ENCODE data around the gene MRPS17.

MRPS17 gene

DNA sequence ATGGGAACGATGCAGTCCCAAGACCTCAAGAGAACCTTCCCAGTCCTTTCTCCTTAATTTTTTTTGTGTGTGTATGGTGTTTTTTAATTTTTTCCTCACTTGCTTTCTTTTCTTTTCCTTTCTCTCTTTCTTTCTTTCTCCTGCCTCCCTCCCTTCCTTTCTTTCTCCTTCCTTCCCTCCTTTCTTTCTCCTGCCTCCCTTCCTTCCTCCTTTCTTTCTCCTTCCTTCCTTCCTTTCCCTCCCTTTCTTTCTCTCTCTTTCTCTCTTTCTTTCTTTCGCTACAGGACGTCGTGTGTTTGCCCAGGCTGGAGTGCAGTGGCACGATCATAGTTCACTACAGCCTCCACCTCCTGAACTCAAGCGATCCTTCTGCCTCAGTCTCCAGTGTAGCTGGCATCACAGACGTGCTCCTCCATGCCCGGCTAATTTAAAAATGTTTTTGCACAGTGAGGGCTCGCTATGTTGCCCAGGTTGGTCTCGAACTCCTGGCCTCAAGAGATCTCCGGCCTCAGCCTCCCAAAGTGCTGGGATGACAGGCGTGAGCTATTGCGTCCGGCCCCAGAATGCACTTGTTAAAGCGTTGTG lies 12.0 kb downstream of the MRPS17 start:
- no peaks in the 10 kb centered on the region for H3K9me3 Mint-ChIP-seq
- peak overlapping the region; percentile 74 for H3K27ac Mint-ChIP-seq
- no peaks in the 10 kb centered on the region for H3K27me3 Mint-ChIP-seq (ENCODE audit: low read depth)
- H3K4me3 Mint-ChIP-seq: peak overlapping the region; percentile 76
- peaks cover 14% of the 10 kb centered on the region for H3K4me1 Mint-ChIP-seq (ENCODE audit: low read depth)
- DNase-seq (ENCODE audit: low spot score): no peak
- peaks cover 3% of the 10 kb centered on the region for H3K36me3 Mint-ChIP-seq (ENCODE audit: low read depth)

DNA sequence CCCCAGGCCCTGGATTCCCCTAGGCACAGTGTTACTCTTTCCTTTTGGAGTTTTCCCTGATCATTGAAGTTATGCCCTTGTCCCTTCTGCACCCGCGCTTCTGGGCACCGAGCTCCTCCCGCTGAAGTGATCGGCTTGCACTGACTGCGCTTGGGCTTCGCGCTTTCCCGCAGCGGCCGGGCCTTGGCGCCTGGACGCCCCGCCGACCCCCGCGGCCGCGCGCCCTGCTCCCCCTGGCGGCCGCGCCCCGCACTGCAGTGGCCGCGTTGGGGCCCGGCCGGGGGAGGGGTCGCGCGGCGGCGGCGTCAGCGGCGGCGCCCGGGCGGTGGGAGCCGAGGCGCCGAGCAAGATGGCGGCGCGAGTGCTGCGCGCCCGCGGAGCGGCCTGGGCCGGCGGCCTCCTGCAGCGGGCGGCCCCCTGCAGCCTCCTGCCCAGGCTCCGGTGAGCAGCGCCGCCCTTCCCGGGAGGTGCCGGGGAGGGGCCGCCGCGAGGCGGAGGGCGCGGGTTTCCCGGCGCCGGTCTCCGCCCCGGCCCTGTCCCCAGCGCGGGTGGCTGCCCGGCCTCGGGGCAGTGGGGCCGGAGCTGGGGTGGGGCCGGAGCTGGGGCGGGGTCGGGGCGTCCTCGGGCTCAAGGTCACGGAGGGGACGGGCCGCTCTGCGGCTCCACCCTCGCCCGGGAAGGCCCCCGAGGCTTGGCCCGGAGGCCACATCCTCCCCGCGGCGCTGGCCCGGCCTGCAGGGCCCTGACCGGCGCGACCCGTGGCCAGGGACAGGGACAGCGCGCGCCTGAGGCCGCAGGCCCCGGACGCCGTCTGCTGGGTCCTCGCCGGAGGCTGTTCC lies 12.8 kb downstream of the MRPS17 start, which contains the start of gene NIPSNAP2:
TSS of gene NIPSNAP2 (plus strand) at position 325 of the 839 bp plus-strand sequence. CDS start at position 350, 25 bp downstream.
- peaks cover 6% of the 10 kb centered on the region for H3K36me3 Mint-ChIP-seq (ENCODE audit: low read depth)
- no peaks in the 10 kb centered on the region for H3K9me3 Mint-ChIP-seq
- H3K4me1 Mint-ChIP-seq (ENCODE audit: low read depth): peaks cover 14% of the 10 kb centered on the region
- peak within 1 kb of the TSS; percentile 84 for H3K4me3 Mint-ChIP-seq
- peak; percentile 70 for DNase-seq (ENCODE audit: low spot score)
- no peaks in the 10 kb centered on the region for H3K27me3 Mint-ChIP-seq (ENCODE audit: low read depth)
- peak within 1 kb of the TSS; percentile 91 for H3K27ac Mint-ChIP-seq

GRCh38 chr7:55965100-55965470 lies 13.4 kb downstream of the MRPS17 start:
- no peak for DNase-seq (ENCODE audit: low spot score)
- Mint-ChIP-seq H3K27me3 (ENCODE audit: low read depth) (no peaks in the 10 kb centered on the region), H3K4me3 (peak overlapping the region; percentile 84), H3K36me3 (ENCODE audit: low read depth) (peaks cover 8% of the 10 kb centered on the region), H3K27ac (peak overlapping the region; percentile 91), H3K9me3 (no peaks in the 10 kb centered on the region), H3K4me1 (ENCODE audit: low read depth) (peaks cover 16% of the 10 kb centered on the region)

GRCh38 chr7:55965805-55966421 lies 14.2 kb downstream of the MRPS17 start:
- Mint-ChIP-seq H3K9me3 (no peaks in the 10 kb centered on the region), H3K27ac (peak overlapping the region; percentile 41), H3K4me1 (ENCODE audit: low read depth) (peaks cover 16% of the 10 kb centered on the region), H3K4me3 (peak overlapping the region; percentile 24), H3K27me3 (ENCODE audit: low read depth) (no peaks in the 10 kb centered on the region), H3K36me3 (ENCODE audit: low read depth) (peaks cover 11% of the 10 kb centered on the region)
- no peak for DNase-seq (ENCODE audit: low spot score)

GRCh38 chr7:55966851-55967250 lies 15.2 kb downstream of the MRPS17 start:
- Mint-ChIP-seq H3K36me3 (ENCODE audit: low read depth) (peaks cover 11% of the 10 kb centered on the region), H3K4me1 (ENCODE audit: low read depth) (peaks cover 16% of the 10 kb centered on the region), H3K4me3 (no peak overlapping the region), H3K9me3 (no peaks in the 10 kb centered on the region), H3K27me3 (ENCODE audit: low read depth) (no peaks in the 10 kb centered on the region), H3K27ac (no peak overlapping the region)
- DNase-seq (ENCODE audit: low spot score): no peak

DNA sequence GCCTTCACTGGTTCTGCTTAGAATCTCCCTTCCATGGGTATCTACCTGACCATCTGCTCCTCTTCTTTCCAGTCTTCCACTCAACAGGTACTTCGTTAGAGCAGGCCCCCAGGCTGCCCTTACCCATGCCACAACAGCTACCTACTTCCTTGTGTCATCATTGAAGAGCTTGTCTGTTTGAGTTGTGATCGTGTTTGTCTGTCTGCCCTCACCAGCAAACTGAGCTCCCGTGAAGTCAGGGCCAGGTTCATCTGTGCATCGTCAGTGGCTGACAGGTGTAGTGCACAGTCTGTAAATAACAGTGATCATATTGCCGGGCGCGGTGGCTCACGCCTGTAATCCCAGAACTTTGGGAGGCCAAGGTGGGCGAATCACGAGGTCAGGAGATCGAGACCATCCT lies 17.7 kb downstream of the MRPS17 start:
- H3K27me3 Mint-ChIP-seq (ENCODE audit: low read depth): no peaks in the 10 kb centered on the region
- DNase-seq (ENCODE audit: low spot score): no peak
- H3K27ac Mint-ChIP-seq: no peak overlapping the region
- H3K4me1 Mint-ChIP-seq (ENCODE audit: low read depth): peaks cover 8% of the 10 kb centered on the region
- no peak overlapping the region for H3K4me3 Mint-ChIP-seq
- no peaks in the 10 kb centered on the region for H3K9me3 Mint-ChIP-seq
- H3K36me3 Mint-ChIP-seq (ENCODE audit: low read depth): peaks cover 11% of the 10 kb centered on the region

DNA sequence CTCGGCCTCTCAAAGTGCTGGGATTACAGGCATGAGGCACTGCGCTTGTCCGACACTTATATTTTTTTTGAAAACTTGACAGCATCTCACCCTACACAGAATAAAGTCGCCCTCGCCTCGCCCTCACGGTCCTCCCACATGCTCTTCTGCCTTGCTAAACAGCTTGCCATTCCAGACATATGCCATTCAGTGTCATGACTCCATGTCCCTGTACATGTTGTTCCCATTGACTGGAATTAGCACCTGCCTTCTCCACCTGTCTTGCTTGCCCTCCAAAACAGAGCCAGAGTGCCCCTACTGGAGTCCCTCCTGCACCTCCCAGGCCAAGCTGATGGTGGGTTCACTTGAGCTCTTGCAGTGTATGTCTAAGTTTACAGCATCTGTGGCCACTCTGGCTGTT lies 18.9 kb downstream of the MRPS17 start:
- peaks cover 8% of the 10 kb centered on the region for H3K4me1 Mint-ChIP-seq (ENCODE audit: low read depth)
- H3K27ac Mint-ChIP-seq: no peak overlapping the region

DNA sequence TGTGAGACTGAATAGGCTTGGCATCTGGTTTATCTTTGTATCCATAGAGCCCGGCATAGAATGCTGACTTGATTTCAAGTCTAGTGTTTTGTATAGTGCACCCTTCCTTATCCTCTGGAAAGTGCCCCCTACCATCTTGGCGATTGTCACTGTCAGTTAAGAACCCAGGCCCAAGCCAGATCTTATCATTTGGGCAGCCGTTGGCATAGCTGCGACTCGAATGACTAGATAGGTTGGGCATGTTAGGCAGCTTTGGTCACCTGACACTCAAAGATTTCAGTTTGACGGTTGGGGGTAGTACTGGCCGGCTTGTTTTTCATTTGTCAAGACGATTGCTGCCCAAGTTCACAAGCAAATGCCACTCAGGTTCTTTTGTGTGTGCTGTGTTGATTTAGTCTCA lies 19.3 kb downstream of the MRPS17 start:
- Mint-ChIP-seq H3K4me1 (ENCODE audit: low read depth) (peaks cover 5% of the 10 kb centered on the region), H3K9me3 (no peaks in the 10 kb centered on the region), H3K36me3 (ENCODE audit: low read depth) (peaks cover 11% of the 10 kb centered on the region), H3K4me3 (no peak overlapping the region), H3K27me3 (ENCODE audit: low read depth) (no peaks in the 10 kb centered on the region), H3K27ac (no peak overlapping the region)
- no peak for DNase-seq (ENCODE audit: low spot score)

More for the DNA sequence above, 18.9 kb downstream of the MRPS17 start:
- no peak for DNase-seq (ENCODE audit: low spot score)
- H3K36me3 Mint-ChIP-seq (ENCODE audit: low read depth): peaks cover 11% of the 10 kb centered on the region
- H3K9me3 Mint-ChIP-seq: no peaks in the 10 kb centered on the region
- H3K27me3 Mint-ChIP-seq (ENCODE audit: low read depth): no peaks in the 10 kb centered on the region
- no peak overlapping the region for H3K4me3 Mint-ChIP-seq

GRCh38 chr7:55973747-55974250 lies 22.1 kb downstream of the MRPS17 start:
- Mint-ChIP-seq H3K4me1 (ENCODE audit: low read depth) (peaks cover 2% of the 10 kb centered on the region), H3K27me3 (ENCODE audit: low read depth) (no peaks in the 10 kb centered on the region), H3K36me3 (ENCODE audit: low read depth) (peaks cover 10% of the 10 kb centered on the region), H3K27ac (no peak overlapping the region), H3K4me3 (no peak overlapping the region), H3K9me3 (no peaks in the 10 kb centered on the region)
- DNase-seq (ENCODE audit: low spot score): no peak

DNA sequence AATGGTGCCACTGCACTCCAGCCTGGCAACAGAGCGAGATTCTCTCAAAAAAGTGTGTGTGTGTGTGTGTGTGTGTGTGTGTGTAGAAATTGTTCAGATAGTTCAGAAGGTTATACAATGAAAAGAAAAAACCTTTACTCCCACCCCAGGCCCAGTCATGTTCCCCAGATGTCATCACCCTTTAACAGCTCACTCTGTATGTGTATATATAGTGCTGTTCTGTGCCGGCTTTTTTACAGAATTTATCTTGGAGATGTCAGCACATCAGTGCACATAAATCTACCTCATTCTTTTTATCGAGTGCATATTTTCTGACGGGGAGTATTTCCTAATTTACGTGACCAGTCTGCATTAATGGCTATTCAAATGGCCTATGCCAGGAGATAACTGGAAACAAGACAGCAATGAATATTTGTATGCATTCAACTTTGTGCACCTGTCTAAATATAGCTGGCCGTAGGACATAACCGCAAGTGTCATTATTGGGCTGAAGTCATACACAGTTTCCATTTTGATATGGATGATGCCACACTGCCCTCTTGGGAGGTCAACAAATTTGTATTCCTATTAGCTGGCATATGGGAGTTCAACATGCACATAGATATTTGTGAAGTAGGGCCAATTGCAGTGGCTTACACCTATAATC lies 24.4 kb downstream of the MRPS17 start:
- Mint-ChIP-seq H3K4me3 (no peak overlapping the region), H3K27ac (no peak overlapping the region), H3K27me3 (ENCODE audit: low read depth) (no peaks in the 10 kb centered on the region), H3K4me1 (ENCODE audit: low read depth) (no peaks in the 10 kb centered on the region), H3K36me3 (ENCODE audit: low read depth) (peaks cover 21% of the 10 kb centered on the region), H3K9me3 (no peaks in the 10 kb centered on the region)
- no peak for DNase-seq (ENCODE audit: low spot score)

DNA sequence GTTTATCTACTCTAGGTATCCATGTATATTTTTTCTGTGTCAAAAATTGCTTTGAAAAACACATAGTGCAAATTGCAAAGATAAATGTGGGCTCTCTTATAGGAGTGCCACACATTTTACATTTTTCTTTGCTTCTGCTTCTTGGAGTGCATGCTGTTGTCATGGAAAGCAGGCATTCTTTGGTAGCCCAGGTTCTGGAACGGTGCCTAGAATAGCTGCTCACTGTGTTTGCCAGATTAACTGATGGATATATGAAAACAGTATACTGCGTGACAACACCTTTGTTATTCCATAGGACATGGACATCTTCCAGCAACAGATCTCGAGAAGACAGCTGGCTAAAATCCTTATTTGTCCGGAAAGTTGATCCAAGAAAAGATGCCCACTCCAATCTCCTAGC lies 26.2 kb downstream of the MRPS17 start:
- H3K27me3 Mint-ChIP-seq (ENCODE audit: low read depth): no peaks in the 10 kb centered on the region
- no peaks in the 10 kb centered on the region for H3K9me3 Mint-ChIP-seq
- H3K36me3 Mint-ChIP-seq (ENCODE audit: low read depth): peaks cover 26% of the 10 kb centered on the region
- no peak overlapping the region for H3K4me3 Mint-ChIP-seq
- H3K27ac Mint-ChIP-seq: no peak overlapping the region
- no peaks in the 10 kb centered on the region for H3K4me1 Mint-ChIP-seq (ENCODE audit: low read depth)
- no peak for DNase-seq (ENCODE audit: low spot score)

GRCh38 chr7:55980266-55980665 lies 28.6 kb downstream of the MRPS17 start:
- no peaks in the 10 kb centered on the region for H3K9me3 Mint-ChIP-seq
- peaks cover 33% of the 10 kb centered on the region for H3K36me3 Mint-ChIP-seq (ENCODE audit: low read depth)
- no peaks in the 10 kb centered on the region for H3K4me1 Mint-ChIP-seq (ENCODE audit: low read depth)
- no peak overlapping the region for H3K27ac Mint-ChIP-seq
- H3K27me3 Mint-ChIP-seq (ENCODE audit: low read depth): no peaks in the 10 kb centered on the region
- H3K4me3 Mint-ChIP-seq: no peak overlapping the region
- no peak for DNase-seq (ENCODE audit: low spot score)

GRCh38 chr7:55983537-55983936 lies 31.9 kb downstream of the MRPS17 start:
- DNase-seq (ENCODE audit: low spot score): no peak
- no peak overlapping the region for H3K4me3 Mint-ChIP-seq
- no peaks in the 10 kb centered on the region for H3K9me3 Mint-ChIP-seq
- peaks cover 37% of the 10 kb centered on the region for H3K36me3 Mint-ChIP-seq (ENCODE audit: low read depth)
- H3K27ac Mint-ChIP-seq: no peak overlapping the region
- no peaks in the 10 kb centered on the region for H3K27me3 Mint-ChIP-seq (ENCODE audit: low read depth)
- no peaks in the 10 kb centered on the region for H3K4me1 Mint-ChIP-seq (ENCODE audit: low read depth)

GRCh38 chr7:55992346-55992745 lies 40.7 kb downstream of the MRPS17 start:
- Mint-ChIP-seq H3K36me3 (ENCODE audit: low read depth) (peaks cover 31% of the 10 kb centered on the region), H3K9me3 (no peaks in the 10 kb centered on the region), H3K4me1 (ENCODE audit: low read depth) (peaks cover 1% of the 10 kb centered on the region), H3K27me3 (ENCODE audit: low read depth) (no peaks in the 10 kb centered on the region), H3K27ac (peak overlapping the region; percentile 41), H3K4me3 (no peak overlapping the region)
- no peak for DNase-seq (ENCODE audit: low spot score)
